Kidney epithelial cell (primary cell): ENCODE data around the gene SCN7A. TPM values are rescaled to one million over a fixed set of nuclear protein-coding genes. Genes with fewer than 3 reads are reported as not detected.

Source experiments
- DNase-seq: peaks from one replicate; pipeline ENCODE4 v3.0.0-alpha.2; 2010; ENCODE audit warnings: low read depth
- H3K27me3 ChIP-seq: 2 replicates; pipeline ENCODE4 v1.6.0; 2011; ENCODE audit warnings: low read length; ENCODE audit not compliant: control insufficient read depth, insufficient read depth
- H3K36me3 ChIP-seq: 2 replicates; pipeline ENCODE4 v1.5.1; 2011; ENCODE audit warnings: low read length; ENCODE audit not compliant: control insufficient read depth, insufficient read depth
- H3K4me3 ChIP-seq: 2 replicates; pipeline ENCODE4 v1.5.1; 2011; ENCODE audit warnings: low read depth, mild to moderate bottlenecking, control low read depth, low read length
- CTCF ChIP-seq: IDR thresholded peaks from 2 replicates; pipeline ENCODE4 v1.5.1; 2011; ENCODE audit warnings: mild to moderate bottlenecking, moderate library complexity, low read length, control low read depth, inconsistent platforms; ENCODE audit not compliant: insufficient read depth, poor library complexity, severe bottlenecking
- total RNA-seq: library from RNA; depleted of rRNA; stranded (reverse); fragments of >200 nt; gene quantifications from 2 replicates; pipeline ENCODE4 v1.2.3, GENCODE V29; 2015

SCN7A gene
- total RNA-seq, 1 donor from 2014 or later = 0.08 TPM

- Histone ChIP-seq H3K27me3 (no peaks in the 10 kb centered on the region), H3K4me3 (no peak overlapping the region), H3K36me3 (no peaks in the 10 kb centered on the region)
- DNase-seq = peak; percentile 4
- no peak for TF ChIP-seq CTCF
Observed at GRCh38 chr2:166451468-166451867, 42.6 kb downstream of the SCN7A start.

- Histone ChIP-seq H3K4me3 (no peak overlapping the region), H3K36me3 (no peaks in the 10 kb centered on the region), H3K27me3 (no peaks in the 10 kb centered on the region)
- TF ChIP-seq CTCF = no peak
- no peak for DNase-seq
Observed at GRCh38 chr2:166449439-166449838, 44.6 kb downstream of the SCN7A start.

- TF ChIP-seq CTCF = no peak
- no peaks in the 10 kb centered on the region for H3K27me3 ChIP-seq
- no peak for DNase-seq
- H3K4me3 ChIP-seq = no peak overlapping the region
- no peaks in the 10 kb centered on the region for H3K36me3 ChIP-seq
Observed at GRCh38 chr2:166448106-166448505, 45.9 kb downstream of the SCN7A start.

- TF ChIP-seq CTCF = no peak
- no peak for DNase-seq
- H3K4me3 ChIP-seq = no peak overlapping the region
- H3K36me3 ChIP-seq = no peaks in the 10 kb centered on the region
- H3K27me3 ChIP-seq = no peaks in the 10 kb centered on the region
Observed at GRCh38 chr2:166444306-166444705, 49.7 kb downstream of the SCN7A start.

GRCh38 chr2:166440313-166440712 is 53.7 kb downstream of the SCN7A start:
- no peaks in the 10 kb centered on the region for H3K36me3 ChIP-seq
- no peak for DNase-seq
- no peaks in the 10 kb centered on the region for H3K27me3 ChIP-seq
- TF ChIP-seq CTCF = no peak
- H3K4me3 ChIP-seq = no peak overlapping the region

GRCh38 chr2:166439078-166439477 is 55.0 kb downstream of the SCN7A start:
- Histone ChIP-seq H3K4me3 (no peak overlapping the region), H3K27me3 (no peaks in the 10 kb centered on the region), H3K36me3 (no peaks in the 10 kb centered on the region)
- no peak for TF ChIP-seq CTCF
- DNase-seq = no peak
